Measurements from ENCODE around the gene FTCD. TPM values are rescaled to one million over a fixed set of nuclear protein-coding genes. Genes with fewer than 3 reads are reported as not detected.

Gene FTCD
- total RNA-seq, 1 donor from 2014 or later: not detected

DNA sequence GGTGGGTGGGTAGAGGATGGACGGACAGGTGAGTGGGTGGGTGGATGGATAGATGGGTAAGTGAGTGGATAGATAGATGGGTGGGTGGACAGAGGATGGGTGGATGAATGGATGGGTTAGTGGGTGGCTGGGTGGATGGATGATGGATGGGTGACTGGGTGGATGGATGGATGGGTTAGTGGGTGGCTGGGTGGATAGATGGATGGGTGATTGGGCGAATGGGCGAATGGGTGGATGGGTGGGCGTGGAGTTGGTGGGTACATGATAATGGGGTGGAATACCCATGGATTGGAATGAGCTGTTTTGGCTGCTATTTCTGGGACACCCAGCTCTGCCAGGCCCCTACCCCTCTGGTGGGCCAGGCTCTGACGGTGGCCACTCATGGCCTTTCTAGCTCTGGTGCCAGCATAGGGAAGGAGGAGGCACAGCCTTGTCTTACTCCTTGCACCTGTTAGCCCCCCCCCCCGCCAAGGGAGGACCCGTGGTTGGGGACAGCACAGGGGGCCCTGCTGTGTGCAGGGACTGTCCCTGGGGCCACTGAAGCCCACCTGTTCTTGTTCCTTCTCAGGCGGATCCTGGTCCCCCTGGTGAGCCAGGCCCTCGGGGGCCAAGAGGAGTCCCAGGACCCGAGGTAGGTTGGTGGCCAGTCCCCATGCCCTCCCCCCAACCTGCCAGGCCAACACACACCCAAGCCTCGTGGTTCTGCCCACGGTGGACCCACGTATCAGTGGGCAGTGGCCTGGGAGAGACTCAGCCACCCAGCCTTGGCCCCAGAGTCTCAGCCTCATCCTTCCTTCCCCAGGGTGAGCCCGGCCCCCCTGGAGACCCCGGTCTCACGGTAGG, 31.1 kb downstream of the FTCD start:
- DNase-seq (ENCODE audit: low read depth in 2 of 2): no peak

DNA sequence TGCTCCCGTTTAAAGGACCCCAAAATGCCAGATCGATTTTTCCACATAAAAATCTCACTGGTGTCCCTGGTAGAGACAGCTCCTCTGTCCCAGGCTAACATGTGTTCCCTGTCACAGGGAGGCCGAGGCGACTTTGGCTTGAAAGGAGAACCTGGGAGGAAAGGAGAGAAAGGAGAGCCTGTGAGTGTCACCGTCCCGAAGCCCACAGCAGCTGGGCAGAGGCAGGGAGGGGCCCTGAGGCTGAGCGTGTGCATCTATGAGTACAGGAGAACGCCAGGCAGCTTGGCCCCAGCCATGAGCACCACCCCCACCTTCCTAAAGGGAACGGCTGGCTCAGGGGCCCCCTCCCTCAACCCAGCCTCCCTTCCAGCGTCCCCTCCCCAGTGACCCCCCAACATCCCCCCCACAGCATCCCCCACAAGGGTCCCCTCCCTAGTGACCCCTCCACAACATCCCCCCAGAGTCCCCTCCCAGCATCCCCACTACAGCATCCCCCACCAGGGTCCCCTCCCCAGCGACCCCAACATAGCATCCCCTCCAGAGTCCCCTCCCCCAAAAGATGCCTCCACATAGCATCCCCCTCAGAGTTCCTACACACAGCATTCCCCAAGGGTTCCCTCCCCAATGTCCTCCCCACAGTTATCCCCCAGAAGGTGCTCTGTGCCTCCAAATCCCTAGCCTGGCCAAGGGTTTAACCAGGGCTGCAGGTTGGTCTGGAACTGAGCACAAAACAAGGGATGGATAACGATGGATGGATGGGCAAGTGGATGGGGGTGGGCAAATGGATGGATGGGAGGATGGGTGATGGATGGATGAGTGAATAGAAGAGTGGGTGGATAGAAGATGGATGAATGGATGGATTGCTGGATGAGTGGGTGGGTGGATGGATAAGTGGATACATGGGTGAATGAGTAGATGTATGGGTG, 32.4 kb downstream of the FTCD start:
- DNase-seq (ENCODE audit: low read depth in 2 of 2): no peak

DNA sequence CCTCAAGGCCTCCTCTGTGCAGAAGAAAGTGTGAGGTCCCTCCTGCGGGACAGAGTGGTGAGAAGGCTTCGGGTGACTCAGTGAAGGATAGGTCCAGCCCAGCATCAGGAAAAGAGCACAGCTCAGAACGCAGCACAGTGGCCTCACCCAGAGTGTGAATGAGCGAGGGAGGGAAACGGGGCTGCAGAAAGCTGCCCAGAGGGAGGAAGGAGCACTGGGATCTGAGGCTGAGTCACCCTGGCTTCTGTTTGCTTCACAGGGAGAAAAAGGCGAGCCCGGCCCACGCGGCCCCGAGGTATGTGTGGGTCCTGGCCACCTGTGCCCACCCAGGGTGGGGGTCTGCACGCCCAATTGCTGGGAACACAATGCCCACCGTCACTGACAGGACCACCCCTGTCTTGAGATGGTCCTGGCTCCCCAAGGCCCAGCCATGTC, 33.1 kb downstream of the FTCD start:
- DNase-seq (ENCODE audit: low read depth in 2 of 2): no peak

DNA sequence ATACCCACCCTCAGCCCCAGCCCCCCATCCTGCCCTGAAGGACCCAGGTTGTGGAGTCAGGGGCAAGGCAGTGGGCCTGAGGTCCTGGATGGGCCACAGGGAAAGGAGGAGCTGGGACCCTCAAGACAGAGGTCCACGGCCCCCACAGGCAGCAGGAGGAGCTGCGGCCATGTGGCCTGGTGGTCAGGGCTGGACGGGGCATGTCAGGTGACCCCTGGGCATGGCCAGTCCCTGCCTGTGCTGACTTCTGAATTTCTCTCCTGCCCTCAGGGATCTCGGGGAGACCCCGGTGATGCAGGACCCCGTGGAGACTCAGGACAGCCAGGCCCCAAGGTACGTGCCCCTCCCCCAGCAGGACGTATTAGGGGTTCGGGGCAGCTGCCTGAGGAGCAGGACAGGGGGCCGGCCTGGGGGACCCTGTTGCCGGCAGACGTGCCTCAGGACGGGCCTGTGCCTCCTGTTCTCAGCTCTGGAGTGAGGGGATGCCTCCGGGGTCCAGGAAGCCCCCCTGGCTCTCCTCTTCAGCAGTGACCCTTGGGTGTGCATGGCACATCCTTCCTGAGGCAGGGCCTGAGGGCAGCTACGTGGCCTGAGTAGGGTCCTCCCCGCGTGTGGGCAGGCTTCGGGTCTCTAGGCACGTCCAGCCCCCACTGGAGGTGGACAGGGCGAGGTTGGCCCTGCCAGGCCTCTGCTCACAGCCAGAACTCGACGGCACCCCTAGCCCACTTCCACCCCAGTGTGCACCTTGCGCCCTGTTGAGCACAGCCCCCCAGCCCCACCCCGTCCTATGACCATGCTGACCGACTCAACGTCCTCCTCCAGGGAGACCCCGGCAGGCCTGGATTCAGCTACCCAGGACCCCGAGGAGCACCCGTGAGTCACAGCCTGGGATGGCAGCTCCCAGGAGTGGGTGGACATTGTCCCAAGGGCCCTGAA, 33.8 kb downstream of the FTCD start:
- DNase-seq (ENCODE audit: low read depth in 2 of 2): no peak

DNA sequence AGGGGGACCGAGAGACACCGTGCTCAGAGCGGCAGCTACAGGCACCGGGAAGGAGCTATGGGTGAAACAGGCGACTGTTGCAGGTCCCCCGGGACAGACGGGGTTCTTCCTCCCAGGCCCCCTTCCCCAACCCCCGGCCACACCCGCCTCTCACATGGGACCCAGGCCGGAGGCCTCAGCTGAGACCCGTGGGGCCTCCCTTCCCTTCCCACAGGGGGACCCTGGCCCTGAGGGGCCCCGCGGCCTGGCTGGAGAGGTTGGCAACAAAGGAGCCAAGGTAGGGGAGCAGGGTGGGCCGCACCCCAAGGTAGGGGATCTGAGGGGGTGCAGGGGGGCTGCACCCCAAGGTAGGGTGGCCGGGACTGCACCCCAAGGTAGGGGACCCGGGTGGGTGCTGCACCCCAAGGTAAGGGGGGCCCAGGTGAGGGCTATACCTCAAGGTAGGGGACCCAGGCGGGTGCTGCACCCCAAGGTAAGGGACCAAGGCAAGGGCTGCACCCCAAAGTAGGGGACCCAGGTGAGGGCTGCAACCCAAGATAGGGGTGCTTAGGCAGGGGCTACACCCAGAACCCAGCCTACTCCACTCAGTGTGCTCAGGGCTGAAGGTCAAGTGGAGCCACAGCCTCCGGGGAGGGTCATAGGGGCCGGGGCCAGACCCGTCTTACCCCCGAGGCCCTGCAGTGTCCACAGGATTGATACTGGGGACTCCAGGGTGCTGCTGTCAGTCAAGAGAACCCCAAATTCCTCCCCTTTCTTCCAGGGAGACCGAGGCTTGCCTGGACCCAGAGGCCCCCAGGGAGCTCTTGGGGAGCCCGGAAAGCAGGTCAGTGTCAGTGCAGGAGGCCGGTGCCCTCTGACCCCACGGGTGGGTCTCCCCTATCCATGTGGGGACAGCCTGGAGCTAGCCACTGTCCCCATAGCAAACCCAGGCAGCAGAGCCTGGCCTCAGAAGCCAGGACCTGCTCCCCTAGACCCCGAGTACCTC, 34.8 kb downstream of the FTCD start:
- DNase-seq (ENCODE audit: low read depth in 2 of 2): no peak

DNA sequence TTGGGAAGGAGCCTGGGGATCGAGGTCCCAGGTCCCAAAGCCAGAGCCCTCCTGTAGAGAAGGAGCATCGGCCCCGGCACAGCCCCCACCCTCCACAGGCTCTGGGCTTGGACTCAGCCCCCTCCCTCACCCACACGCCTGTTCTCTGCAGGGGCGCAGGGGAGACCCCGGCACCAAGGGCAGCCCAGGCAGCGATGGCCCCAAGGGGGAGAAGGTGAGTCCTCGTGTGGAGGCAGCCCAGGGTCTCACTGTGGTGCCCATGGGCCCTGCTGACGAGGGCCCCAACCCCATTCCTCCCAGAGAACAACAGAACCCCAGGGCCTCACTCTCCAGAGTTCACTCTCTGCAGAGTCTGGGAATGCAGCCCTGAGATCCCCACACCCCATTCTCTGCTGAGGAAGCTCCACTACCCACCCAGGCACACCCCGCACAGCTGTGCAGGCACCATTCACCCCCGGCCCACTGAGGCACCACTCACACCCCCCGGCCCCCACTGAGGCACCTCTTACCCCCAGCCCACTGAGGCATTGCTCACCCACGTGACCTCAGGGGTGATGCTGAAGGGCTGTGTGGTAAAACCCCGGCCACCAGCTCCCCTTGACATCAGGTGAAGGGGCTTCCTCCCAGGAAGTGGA, 35.6 kb downstream of the FTCD start:
- DNase-seq (ENCODE audit: low read depth in 2 of 2): no peak

DNA sequence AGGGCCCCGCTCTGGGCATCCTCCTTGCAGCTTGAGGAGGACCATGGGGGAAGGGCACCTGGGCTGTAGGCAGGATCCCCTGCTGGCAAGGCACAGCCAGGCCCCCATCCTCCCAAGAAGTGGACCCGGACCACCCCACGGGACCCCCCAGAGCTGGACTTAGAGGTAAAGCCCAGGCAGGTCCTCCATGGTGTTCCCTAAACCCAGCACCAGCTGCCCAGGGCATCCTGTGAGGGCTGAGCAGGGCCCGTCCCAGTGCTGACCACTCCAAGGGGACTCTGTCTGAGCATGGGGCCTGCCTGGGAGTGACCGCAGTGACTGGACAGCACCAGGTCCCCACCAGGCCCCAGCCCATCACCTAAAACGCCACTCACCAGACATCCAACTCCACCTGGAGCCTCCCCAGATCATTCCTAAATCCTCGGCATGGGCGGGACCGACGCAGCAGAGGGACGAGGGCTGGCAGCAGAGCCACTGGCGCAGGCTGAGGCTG, 36.2 kb downstream of the FTCD start:
- DNase-seq (ENCODE audit: low read depth in 2 of 2): no peak

DNA sequence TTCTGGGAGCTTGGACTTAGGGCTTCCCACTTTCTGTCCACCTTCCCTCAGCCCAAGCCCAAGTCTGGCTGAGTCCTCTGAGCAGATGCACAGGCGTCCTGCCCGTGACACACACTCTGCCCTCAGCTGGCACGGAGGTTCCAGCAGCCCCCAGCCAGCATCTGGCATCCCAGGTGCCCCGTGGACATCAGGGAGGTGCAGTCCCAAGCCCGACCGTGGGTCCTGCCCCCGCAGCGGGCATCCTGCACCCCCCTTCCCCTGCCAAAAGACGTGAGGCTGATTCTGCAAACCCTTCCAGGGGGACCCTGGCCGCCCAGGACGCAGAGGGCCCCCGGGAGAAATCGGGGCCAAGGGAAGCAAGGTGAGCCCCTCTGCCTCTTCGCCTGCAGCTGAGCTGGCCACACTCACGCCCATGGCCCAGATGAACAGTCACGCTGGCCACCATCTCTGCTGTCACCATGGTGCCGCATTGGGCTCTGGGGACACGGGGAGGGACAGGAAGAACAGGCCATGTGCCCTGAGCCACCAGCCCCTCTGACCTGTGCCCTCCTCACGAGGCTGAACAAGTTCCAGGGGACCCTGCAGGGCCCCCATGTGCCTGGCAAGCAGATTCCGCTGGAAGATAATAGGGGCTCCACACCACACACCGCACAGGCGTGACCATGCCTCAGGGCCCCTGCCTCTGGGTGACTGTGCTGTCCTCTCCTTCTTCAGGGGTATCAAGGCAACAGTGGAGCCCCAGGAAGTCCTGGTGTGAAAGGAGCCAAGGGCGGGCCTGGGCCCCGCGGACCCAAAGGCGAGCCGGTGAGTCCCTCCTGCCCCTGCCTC, 36.8 kb downstream of the FTCD start:
- DNase-seq (ENCODE audit: low read depth in 2 of 2): no peak

DNA sequence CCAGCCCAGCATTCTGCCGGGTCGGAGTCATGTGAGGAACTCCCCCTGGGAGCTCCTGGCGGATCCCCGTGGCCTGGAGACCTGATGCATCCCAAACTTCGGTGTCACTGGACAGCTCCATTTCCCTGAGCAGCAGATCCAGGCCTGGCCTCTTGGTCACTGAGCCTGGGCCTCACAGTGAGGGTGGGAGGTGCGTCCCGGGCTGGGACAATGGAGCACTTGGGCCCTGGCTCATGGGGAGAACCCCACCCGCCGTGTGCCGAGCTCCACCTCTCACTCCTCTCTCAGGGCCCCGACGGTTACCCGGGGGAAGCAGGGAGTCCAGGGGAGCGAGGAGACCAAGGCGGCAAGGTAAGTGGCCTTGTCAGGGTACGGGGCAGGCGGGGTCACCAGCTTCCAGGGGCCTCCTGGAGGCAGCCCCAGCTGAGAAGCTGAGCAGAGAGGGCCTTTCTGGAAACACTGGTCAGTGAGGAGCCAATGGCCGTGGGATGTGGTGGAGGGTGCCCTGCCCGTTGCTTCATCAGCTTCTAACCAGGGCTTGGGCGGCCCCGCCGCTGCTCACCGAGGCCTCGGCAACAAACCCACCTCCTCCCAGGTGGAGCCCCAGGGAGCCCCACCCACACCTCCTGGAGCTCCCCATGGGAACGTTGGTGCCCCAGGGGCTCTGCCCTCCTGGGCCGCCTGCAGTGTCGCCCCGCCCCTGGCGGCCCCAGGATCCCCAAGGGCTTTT, 37.6 kb downstream of the FTCD start:
- no peak for DNase-seq (ENCODE audit: low read depth in 2 of 2)

DNA sequence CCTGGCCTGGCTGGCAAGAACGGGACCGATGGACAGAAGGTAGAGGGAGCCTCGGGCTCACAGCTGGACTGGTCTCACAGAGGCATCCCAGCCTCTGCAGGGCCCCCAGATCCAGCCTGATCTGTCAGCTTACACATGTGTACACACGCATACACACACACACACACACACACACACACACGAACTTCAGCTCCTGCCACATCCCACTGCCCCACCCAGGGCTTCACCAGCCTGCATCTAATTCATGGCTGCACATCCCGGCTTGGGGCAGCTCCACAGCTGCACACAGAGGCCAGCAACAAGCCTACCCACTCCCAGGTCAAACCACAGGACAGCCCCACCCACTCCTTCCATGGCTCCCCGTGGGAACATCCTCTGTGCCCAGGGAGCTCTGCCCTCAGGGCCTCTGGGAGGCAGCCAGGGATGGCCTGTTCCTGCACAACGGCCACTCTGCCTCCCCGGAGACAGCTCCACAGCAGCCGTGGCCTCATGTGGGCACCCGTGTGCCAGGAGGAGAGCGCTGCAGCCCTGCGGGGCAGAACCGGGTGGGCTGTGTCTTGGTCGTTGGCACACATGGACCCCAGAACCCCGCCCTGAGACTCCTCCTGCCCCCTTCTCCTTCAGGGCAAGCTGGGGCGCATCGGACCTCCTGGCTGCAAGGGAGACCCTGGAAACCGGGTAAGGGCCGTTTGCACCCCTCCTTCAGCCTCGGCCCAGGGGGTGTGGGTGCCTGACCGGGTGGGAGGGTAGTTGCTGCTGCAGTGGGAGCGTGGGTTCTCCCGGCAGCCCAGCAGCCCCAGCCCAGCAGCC, 38.4 kb downstream of the FTCD start:
- no peak for DNase-seq (ENCODE audit: low read depth in 2 of 2)

DNA sequence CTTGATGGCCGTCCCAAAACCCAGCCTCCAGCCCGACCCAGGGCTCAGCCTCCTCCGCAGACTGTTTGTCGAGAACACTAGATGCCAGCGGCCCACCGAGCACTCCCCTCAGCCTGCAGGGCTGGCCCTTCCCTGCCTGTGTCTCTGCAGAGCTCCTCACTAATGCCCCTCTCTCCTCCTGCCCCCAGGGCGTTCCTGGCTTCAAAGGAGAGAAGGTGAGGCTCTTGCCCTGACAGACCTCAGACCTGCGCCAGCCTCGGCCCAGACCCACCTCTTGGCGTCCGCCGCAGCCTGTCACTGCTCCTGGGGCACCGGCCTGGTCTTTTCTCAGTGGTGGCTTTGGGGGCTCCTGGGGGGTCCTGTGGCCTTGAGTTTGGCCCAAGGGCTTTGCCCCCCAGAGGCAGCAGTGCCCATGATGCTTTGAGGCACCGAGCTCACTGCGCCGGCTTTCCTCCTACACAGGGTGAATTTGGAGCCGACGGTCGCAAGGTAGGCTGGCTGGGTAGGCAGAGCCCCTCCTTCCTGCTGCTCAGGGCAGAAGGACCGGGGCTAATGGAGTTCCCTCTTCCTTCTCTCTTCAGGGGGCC, 39.1 kb downstream of the FTCD start:
- DNase-seq (ENCODE audit: low read depth in 2 of 2): no peak

DNA sequence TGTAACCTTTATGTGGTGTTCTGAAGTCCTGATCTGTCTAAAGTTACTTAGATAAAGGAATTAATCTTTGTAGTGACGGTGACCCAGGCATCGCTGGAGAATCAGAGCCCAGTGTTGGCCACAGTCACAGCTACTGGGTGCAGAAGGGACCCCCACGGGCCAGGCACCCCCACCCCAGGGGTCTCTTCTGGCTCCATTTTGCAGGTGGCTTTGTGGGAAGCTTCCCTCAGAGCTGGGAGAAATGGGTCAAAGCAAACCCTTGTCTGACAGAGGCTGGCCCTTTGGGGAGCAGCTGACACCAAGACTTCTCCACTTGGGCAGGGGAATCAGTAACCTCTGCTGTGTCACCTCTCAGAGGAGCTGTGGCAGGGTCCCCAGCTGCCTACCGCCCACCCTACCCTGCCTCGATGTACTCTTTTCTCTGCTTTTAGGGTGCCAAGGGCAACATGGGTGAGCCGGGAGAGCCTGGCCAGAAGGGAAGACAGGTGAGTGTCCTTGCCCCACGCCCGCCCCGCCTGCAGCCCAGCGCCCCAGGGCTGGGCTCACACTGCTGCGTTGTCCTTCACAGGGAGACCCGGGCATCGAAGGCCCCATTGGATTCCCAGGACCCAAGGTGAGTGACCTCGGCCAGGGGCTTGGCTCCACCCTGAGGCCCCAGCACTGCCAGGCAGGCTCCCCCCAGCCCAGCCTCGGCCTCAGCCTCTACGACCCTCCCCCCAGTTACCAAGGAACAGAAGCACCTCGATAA, 39.8 kb downstream of the FTCD start:
- no peak for DNase-seq (ENCODE audit: low read depth in 2 of 2)

DNA sequence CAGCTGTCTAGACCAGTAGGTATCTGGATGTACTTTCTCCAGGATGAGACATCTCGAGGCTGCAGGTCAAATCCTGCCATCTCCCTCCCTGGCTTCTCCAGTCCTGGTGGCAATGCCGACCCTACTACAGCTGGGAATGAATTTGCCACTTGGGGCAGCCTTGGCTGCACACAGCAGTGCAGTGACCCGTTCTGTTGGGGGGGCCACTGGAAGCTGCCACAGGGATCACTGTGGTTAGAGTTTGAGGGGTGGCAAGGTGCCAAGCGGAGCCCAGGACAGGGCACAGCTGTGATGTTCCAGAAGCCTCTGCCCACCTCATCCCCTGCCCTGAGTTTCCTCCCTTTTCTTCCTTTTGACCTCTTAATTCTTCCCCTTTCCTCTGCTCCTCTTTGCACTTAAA, 40.4 kb downstream of the FTCD start:
- DNase-seq (ENCODE audit: low read depth in 2 of 2): no peak

DNA sequence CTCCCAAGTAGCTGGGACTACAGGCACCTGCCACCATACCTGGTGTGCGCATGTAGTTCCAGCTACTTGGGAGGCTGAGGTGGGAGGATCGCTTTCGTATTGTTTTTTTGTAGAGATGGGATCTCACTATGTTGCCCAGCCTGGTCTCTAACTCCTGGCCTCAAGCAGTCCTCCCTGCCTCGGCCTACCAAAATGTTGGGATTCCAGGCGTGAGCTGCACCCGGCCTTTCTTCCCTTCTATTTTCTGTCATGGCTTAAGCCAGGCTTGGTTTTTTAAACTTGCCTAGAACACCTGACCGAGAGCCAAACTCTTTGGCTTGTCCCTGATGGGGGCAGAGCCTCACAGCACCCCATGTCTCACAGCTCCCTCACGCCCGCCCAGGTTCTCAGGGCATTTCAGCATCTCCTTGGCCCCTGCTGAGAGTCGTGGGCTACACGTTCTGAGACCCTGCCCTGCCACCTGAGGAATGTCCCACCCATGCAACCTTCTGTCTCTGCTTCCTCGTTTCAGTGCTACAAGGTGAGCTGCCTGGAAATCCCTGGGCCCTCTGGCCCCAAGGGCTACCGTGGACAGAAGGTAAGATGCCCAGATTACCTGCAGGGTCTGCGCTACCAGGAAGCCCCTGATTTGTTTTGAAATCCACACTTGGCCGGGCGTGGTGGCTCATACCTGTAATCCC, 41.7 kb downstream of the FTCD start:
- no peak for DNase-seq (ENCODE audit: low read depth in 2 of 2)

DNA sequence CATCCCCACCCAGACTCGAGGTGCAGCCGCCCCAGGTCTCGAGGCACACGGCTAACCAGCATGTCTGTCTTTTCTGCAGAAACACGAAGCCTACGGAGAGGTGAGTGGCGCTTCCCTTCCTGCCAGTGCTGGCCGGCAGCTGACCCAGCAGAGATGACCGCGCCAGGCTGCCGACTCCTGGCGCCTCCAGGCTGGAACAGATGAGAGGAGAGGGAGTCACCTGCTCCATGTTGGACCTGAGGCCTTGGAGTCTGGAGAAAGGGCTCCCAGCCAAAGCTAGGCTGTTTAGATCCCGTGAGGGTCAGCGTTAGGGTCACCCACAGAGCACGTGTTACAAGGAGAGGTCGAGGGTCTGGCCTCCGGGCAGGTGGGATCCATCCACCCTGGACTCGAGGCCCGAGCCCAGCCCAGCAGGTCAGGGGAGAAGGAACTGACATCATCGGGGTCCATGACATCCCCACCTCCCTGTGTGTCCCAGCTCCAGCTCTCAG, 42.6 kb downstream of the FTCD start:
- DNase-seq (ENCODE audit: low read depth in 2 of 2): no peak

Measured in dermis microvascular lymphatic vessel endothelial cell (primary cell).